CD4-positive, alpha-beta T cell (primary cell): Measurements from ENCODE around the gene INTS6. TPM values are rescaled to one million over a fixed set of nuclear protein-coding genes. Genes with fewer than 3 reads are reported as not detected.
A peak's percentile ranks its signal among the peaks of the same experiment; 100 is the strongest.

Experiments
- ATAC-seq: fragments of 200-7000 bp; cut with Tn5 transposase; one replicate; pipeline ENCODE4 v1.10.0; 2022; ENCODE audit warnings: mild to moderate bottlenecking; ENCODE audit not compliant: poor library complexity
- CTCF ChIA-PET: fragments of 350-600 bp; sonication (Branson Sonifier 250); formaldehyde crosslinking; loops from one replicate; lab custom pipeline; 2021; ENCODE audit warnings: antibody characterized with exemption, inconsistent platforms; lab: Charles Lee
- POLR2A ChIA-PET: fragments of 350-600 bp; sonication (Branson Sonifier 250); formaldehyde crosslinking; loops from one replicate; lab custom pipeline; 2021; ENCODE audit warnings: antibody characterized with exemption, inconsistent platforms; lab: Charles Lee
- DNase-seq, 14 experiments: peaks; one replicate each; pipeline ENCODE4 v3.0.0-alpha.2; 2013 to 2020; ENCODE audit warnings: mixed read lengths in 2 of 14
- H3K27ac ChIP-seq, 2 donors: one replicate each; pipeline versions ENCODE4 v1.5.1 to v1.7.0; 2013; ENCODE audit warnings: low read length in 2 of 2, low read depth in 1 of 2, mild to moderate bottlenecking in 1 of 2
- H3K27me3 ChIP-seq, 2 experiments: 1 replicate in 1 of 2; 2 replicates in 1 of 2; pipeline versions ENCODE4 v1.6.1 to v1.7.0; 2013; ENCODE audit warnings: low read length in 2 of 2, control low read depth in 1 of 2, mild to moderate bottlenecking in 1 of 2, moderate library complexity in 1 of 2; ENCODE audit not compliant: insufficient read depth in 2 of 2, control insufficient read depth in 1 of 2
- H3K36me3 ChIP-seq: one replicate; pipeline ENCODE4 v1.6.1; 2013; ENCODE audit warnings: low read length, control low read depth; ENCODE audit not compliant: insufficient read depth
- H3K4me1 ChIP-seq: one replicate; pipeline ENCODE4 v1.6.1; 2013; ENCODE audit warnings: low read length, control low read depth; ENCODE audit not compliant: insufficient read depth
- H3K4me3 ChIP-seq: one replicate; pipeline ENCODE4 v1.5.1; 2013; ENCODE audit warnings: mild to moderate bottlenecking, low read length, moderate library complexity
- H3K9me3 ChIP-seq, 2 experiments: 1 replicate in 1 of 2; 2 replicates in 1 of 2; pipeline versions ENCODE4 v1.6.1 to v1.7.0; 2013; ENCODE audit warnings: low read length in 2 of 2, mild to moderate bottlenecking in 2 of 2, control low read depth in 1 of 2, moderate library complexity in 1 of 2; ENCODE audit not compliant: control insufficient read depth in 1 of 2, insufficient read depth in 1 of 2
- H3K27ac Mint-ChIP-seq: one replicate; pipeline ENCODE4 v1.8.0; 2020; ENCODE audit warnings: mixed read lengths
- H3K27me3 Mint-ChIP-seq: one replicate; pipeline ENCODE4 v1.8.0; 2021; ENCODE audit warnings: mixed read lengths
- H3K36me3 Mint-ChIP-seq: one replicate; pipeline ENCODE4 v1.8.0; 2021; ENCODE audit warnings: low read depth, mixed read lengths
- H3K4me1 Mint-ChIP-seq: one replicate; pipeline ENCODE4 v1.8.0; 2021; ENCODE audit warnings: low read depth, mixed read lengths
- H3K4me3 Mint-ChIP-seq: one replicate; pipeline ENCODE4 v1.8.0; 2020; ENCODE audit warnings: mild to moderate bottlenecking, mixed read lengths
- H3K9me3 Mint-ChIP-seq: one replicate; pipeline ENCODE4 v1.8.0; 2020; ENCODE audit warnings: mixed read lengths
- CTCF ChIP-seq: fragments of 200-600 bp; IDR thresholded peaks from one replicate; pipeline ENCODE4 v1.8.0; 2022; ENCODE audit warnings: antibody characterized with exemption, mild to moderate bottlenecking
- intact Hi-C, 2 experiments: fragments of 100-400 bp; cut with DNase I in 1 of 2; cut with micrococcal nuclease in 1 of 2; formaldehyde crosslinking; loops; one replicate each; pipeline versions ENCODE4 v1.15.1 to v1.9.0; 2023 to 2025; cut with DNase I, micrococcal nuclease
- total RNA-seq, 174 experiments: library from RNA in 2 of 174; stranded (reverse) in 2 of 174; gene quantifications; one replicate each; pipeline ENCODE4 v1.2.3 and lab custom pipeline; 2021 to 2026

The INTS6 gene
- total RNA-seq, 2 experiments from 2014 or later, result 40.8 to 45.8 TPM

- no peak overlapping the region for H3K27ac Mint-ChIP-seq
- TF ChIP-seq CTCF, result no peak
- H3K4me1 Mint-ChIP-seq, result no peaks in the 10 kb centered on the region
- no peaks in the 10 kb centered on the region for H3K9me3 ChIP-seq
- intact Hi-C loops, result no loop called here
- H3K27ac ChIP-seq, result no peak overlapping the region
- no peak overlapping the region for H3K4me3 ChIP-seq
- POLR2A ChIA-PET, result interaction anchor here (1.6 kb wide), 1 partner anchor 12 kb away, joined by 16 read pairs; the partner anchor contains the start of gene INTS6
- H3K9me3 Mint-ChIP-seq, result no peaks in the 10 kb centered on the region
- H3K27me3 Mint-ChIP-seq, result no peaks in the 10 kb centered on the region
- no peaks in the 10 kb centered on the region for H3K36me3 ChIP-seq
- H3K4me1 ChIP-seq, result no peaks in the 10 kb centered on the region
- H3K36me3 Mint-ChIP-seq, result no peaks in the 10 kb centered on the region
- CTCF ChIA-PET, result interaction anchor here (1.9 kb wide), 1 partner anchor 11 kb away, joined by 9 read pairs; no protein-coding TSS in a partner anchor
- ATAC-seq (no peak), DNase-seq (no peak)
- no peak overlapping the region for H3K4me3 Mint-ChIP-seq
- no peaks in the 10 kb centered on the region for H3K27me3 ChIP-seq
Measured at GRCh38 chr13:51465124-51465523, 12.3 kb upstream of the INTS6 start.

- Histone ChIP-seq H3K27ac (peak overlapping the region in 1 of 2 donors; percentile 4), H3K27me3 (no peaks in the 10 kb centered on the region), H3K9me3 (peaks cover 0 to 6% of the 10 kb centered on the region in 2 experiments), H3K36me3 (peaks cover 16% of the 10 kb centered on the region), H3K4me3 (no peak overlapping the region), H3K4me1 (peaks cover 25% of the 10 kb centered on the region)
- intact Hi-C loops, result loop anchor here (10.0 kb wide), 3 partner anchors 998 to 1662 kb away; partner anchors contain the start of genes CKAP2 (in 2 of the 2), VPS36 (in 2 of the 2), KPNA3 (in 1 of the 2) and TRIM13 (in 1 of the 2)
- H3K27ac Mint-ChIP-seq, result peak overlapping the region; percentile 9
- CTCF ChIA-PET, result no interaction called here
- peaks cover 30% of the 10 kb centered on the region for H3K4me1 Mint-ChIP-seq
- peaks cover 29% of the 10 kb centered on the region for H3K36me3 Mint-ChIP-seq
- H3K4me3 Mint-ChIP-seq, result no peak overlapping the region
- no peaks in the 10 kb centered on the region for H3K27me3 Mint-ChIP-seq
- no peaks in the 10 kb centered on the region for H3K9me3 Mint-ChIP-seq
- no peak for TF ChIP-seq CTCF
- POLR2A ChIA-PET, result interaction anchor here (1.2 kb wide), 1 partner anchor 128 kb away, joined by 4 read pairs; no protein-coding TSS in a partner anchor
- DNase-seq, result no peak
- ATAC-seq, result no peak
Measured at GRCh38 chr13:51457086-51457815, 4.4 kb upstream of the INTS6 start.

- H3K27ac Mint-ChIP-seq, result no peak overlapping the region
- peaks cover 16% of the 10 kb centered on the region for H3K36me3 ChIP-seq
- H3K4me3 Mint-ChIP-seq, result no peak overlapping the region
- peaks cover 25% of the 10 kb centered on the region for H3K4me1 ChIP-seq
- H3K27me3 ChIP-seq, result no peaks in the 10 kb centered on the region
- H3K4me1 Mint-ChIP-seq, result peaks cover 30% of the 10 kb centered on the region
- intact Hi-C loops, result loop anchor here (10.0 kb wide), 3 partner anchors 998 to 1662 kb away; partner anchors contain the start of genes CKAP2 (in 2 of the 2), VPS36 (in 2 of the 2), KPNA3 (in 1 of the 2) and TRIM13 (in 1 of the 2)
- DNase-seq (peak in 1 of 14 experiments; percentile 20), ATAC-seq (no peak)
- H3K27ac ChIP-seq, result no peak overlapping the region
- ChIA-PET CTCF (no interaction called here), POLR2A (interaction anchor here (1.2 kb wide), 1 partner anchor 11 kb away, joined by 3 read pairs; no protein-coding TSS in a partner anchor)
- no peak for TF ChIP-seq CTCF
- H3K9me3 Mint-ChIP-seq, result no peaks in the 10 kb centered on the region
- peaks cover 33% of the 10 kb centered on the region for H3K36me3 Mint-ChIP-seq
- H3K4me3 ChIP-seq, result no peak overlapping the region
- H3K9me3 ChIP-seq, result peaks cover 0 to 6% of the 10 kb centered on the region in 2 experiments
- no peaks in the 10 kb centered on the region for H3K27me3 Mint-ChIP-seq
Measured at GRCh38 chr13:51456510-51456909, 3.7 kb upstream of the INTS6 start.
